ENCODE measurements around the gene G3BP1.
A peak's percentile ranks its signal among the peaks of the same experiment; 100 is the strongest.
"Not testable (repeated sequence)": the region's sequence is repeated elsewhere in the genome, so short reads cannot be mapped to it uniquely, and the experiment has no call there.

G3BP1 gene

GRCh38 chr5:151771259-151772028, at the start of gene G3BP1:
G3BP1 (plus strand) TSS chr5:151771954; CDS start chr5:151786621, 14,667 bp downstream.
- DNase-seq (ENCODE audit: low read depth in 2 of 2), result peak; percentile 98

GRCh38 chr5:151722546-151722945, 49.2 kb upstream of the G3BP1 start:
- DNase-seq (ENCODE audit: low read depth in 2 of 2), result no peak

GRCh38 chr5:151724360-151724759, 47.4 kb upstream of the G3BP1 start:
- DNase-seq (ENCODE audit: low read depth in 2 of 2), result no peak

- DNase-seq (ENCODE audit: low read depth in 2 of 2), result not testable (repeated sequence)
These were observed 42.2 kb upstream of the G3BP1 start for GRCh38 chr5:151729597-151729996.

GRCh38 chr5:151730381-151730780, 41.4 kb upstream of the G3BP1 start:
- DNase-seq (ENCODE audit: low read depth in 2 of 2), result no peak

- DNase-seq (ENCODE audit: low read depth in 2 of 2), result no peak
These were observed 38.2 kb upstream of the G3BP1 start for GRCh38 chr5:151733358-151734063.

- DNase-seq (ENCODE audit: low read depth in 2 of 2), result no peak
These were observed 37.7 kb upstream of the G3BP1 start for GRCh38 chr5:151734064-151734408.

GRCh38 chr5:151735646-151736045, 36.1 kb upstream of the G3BP1 start:
- DNase-seq (ENCODE audit: low read depth in 2 of 2), result no peak

- DNase-seq (ENCODE audit: low read depth in 2 of 2), result no peak
These were observed 34.3 kb upstream of the G3BP1 start for GRCh38 chr5:151737431-151737830.

GRCh38 chr5:151738125-151738848, 33.5 kb upstream of the G3BP1 start:
- DNase-seq (ENCODE audit: low read depth in 2 of 2), result no peak

GRCh38 chr5:151739395-151739794, 32.4 kb upstream of the G3BP1 start:
- no peak for DNase-seq (ENCODE audit: low read depth in 2 of 2)

GRCh38 chr5:151739939-151740335, 31.8 kb upstream of the G3BP1 start:
- DNase-seq (ENCODE audit: low read depth in 2 of 2), result no peak

GRCh38 chr5:151740336-151740942, 31.3 kb upstream of the G3BP1 start:
- DNase-seq (ENCODE audit: low read depth in 2 of 2), result peak; percentile 21 to 24

GRCh38 chr5:151740958-151741373, 30.8 kb upstream of the G3BP1 start:
- DNase-seq (ENCODE audit: low read depth in 2 of 2), result no peak

GRCh38 chr5:151741678-151742423, 29.9 kb upstream of the G3BP1 start:
- no peak for DNase-seq (ENCODE audit: low read depth in 2 of 2)

GRCh38 chr5:151742870-151743294, 28.9 kb upstream of the G3BP1 start:
- DNase-seq (ENCODE audit: low read depth in 2 of 2), result no peak

GRCh38 chr5:151743530-151743929, 28.2 kb upstream of the G3BP1 start:
- no peak for DNase-seq (ENCODE audit: low read depth in 2 of 2)

GRCh38 chr5:151745071-151745705, 26.6 kb upstream of the G3BP1 start:
- DNase-seq (ENCODE audit: low read depth in 2 of 2), result no peak

- DNase-seq (ENCODE audit: low read depth in 2 of 2), result no peak
These were observed 21.6 kb upstream of the G3BP1 start for GRCh38 chr5:151750121-151750520.

GRCh38 chr5:151751091-151751490, 20.7 kb upstream of the G3BP1 start:
- DNase-seq (ENCODE audit: low read depth in 2 of 2), result no peak

GRCh38 chr5:151751593-151751992, 20.2 kb upstream of the G3BP1 start:
- DNase-seq (ENCODE audit: low read depth in 2 of 2), result no peak

Measured in activated CD4-positive, alpha-beta T cell treated with anti-CD3 and anti-CD28 coated beads for 24 hours (primary cell).